ENCODE results near the gene AGAP1.

AGAP1 gene

DNA sequence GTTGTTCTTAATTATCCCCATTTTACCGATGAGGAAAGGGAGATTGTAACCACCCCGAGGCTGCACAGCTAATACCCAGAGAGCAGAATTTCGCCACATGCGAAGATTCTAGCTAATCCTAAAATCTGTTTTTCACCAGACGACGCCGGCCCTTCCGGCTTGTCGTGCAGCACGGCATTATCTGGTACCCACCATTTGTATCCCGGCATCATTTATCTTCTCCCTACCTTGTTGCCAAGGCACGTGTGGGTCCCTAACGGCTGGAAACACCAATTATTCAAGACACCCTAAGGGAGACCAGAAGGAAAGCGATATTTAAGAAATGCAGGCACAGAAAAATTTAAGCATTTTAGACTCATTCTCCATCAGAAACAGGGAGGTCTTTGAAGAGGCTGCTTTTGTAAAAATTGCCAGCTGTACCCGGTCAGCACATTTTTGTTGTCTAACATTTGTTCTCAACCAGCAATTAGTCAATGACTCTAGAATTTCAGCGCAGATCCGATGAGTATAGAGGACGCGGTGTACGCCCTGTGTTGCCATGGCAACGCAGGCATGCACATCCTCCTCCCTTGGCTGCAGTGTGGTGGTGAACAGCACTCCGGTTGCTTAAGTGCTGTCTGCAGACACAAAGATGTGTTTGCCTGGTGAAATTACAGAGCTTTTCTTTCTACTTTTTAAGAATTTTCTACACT lies 111.6 kb downstream of the AGAP1 start:
- no peak for DNase-seq (ENCODE audit: low read depth in 1 of 2, low spot score in 1 of 2)

- DNase-seq (ENCODE audit: low read depth in 1 of 2, low spot score in 1 of 2), result no peak
These were observed 112.3 kb downstream of the AGAP1 start for GRCh38 chr2:235606004-235606715.

- DNase-seq (ENCODE audit: low read depth in 1 of 2, low spot score in 1 of 2), result no peak
These were observed 113.8 kb downstream of the AGAP1 start for GRCh38 chr2:235607546-235608199.

DNA sequence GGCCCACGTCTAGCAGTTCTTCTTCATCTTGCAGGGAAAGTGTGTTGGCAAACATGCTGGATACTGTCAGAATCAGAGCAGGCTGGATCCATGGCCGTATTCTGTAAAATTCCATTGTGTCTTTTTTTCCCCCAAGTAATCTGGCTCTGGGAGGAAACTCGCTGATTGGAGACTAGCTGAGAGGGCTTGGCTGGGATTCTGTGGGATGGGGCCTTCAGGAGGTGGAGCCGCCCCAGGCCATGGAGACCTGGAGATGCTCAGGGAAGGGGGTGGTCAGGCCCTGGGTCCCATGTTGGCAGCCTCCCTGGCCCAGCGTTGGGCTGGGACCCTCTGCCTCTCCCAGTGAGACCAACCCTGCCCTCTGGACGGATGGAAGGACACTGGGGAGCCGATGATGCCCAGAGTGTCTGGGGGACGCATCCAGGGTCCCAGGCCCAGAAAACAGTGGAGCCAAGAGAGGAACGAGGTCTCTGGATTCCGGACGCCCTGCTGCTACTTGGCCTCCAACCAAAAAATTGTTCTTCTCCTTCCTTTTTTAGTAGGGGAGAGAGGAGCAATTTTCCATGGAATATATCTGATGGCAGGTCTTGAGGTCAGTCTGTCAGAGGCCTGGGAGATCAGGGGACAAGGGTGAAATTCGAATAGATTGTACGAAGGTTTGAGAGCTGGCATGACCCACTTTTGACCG lies 114.5 kb downstream of the AGAP1 start:
- no peak for DNase-seq (ENCODE audit: low read depth in 1 of 2, low spot score in 1 of 2)

- no peak for DNase-seq (ENCODE audit: low read depth in 1 of 2, low spot score in 1 of 2)
These were observed 115.5 kb downstream of the AGAP1 start for GRCh38 chr2:235609321-235609720.

GRCh38 chr2:235609746-235610145 lies 115.9 kb downstream of the AGAP1 start:
- DNase-seq (ENCODE audit: low read depth in 1 of 2, low spot score in 1 of 2), result no peak

GRCh38 chr2:235610696-235611257 lies 116.9 kb downstream of the AGAP1 start:
- no peak for DNase-seq (ENCODE audit: low read depth in 1 of 2, low spot score in 1 of 2)

- no peak for DNase-seq (ENCODE audit: low read depth in 1 of 2, low spot score in 1 of 2)
These were observed 117.5 kb downstream of the AGAP1 start for GRCh38 chr2:235611349-235611748.

- DNase-seq (ENCODE audit: low read depth in 1 of 2, low spot score in 1 of 2), result no peak
These were observed 117.9 kb downstream of the AGAP1 start for GRCh38 chr2:235611756-235612155.

DNA sequence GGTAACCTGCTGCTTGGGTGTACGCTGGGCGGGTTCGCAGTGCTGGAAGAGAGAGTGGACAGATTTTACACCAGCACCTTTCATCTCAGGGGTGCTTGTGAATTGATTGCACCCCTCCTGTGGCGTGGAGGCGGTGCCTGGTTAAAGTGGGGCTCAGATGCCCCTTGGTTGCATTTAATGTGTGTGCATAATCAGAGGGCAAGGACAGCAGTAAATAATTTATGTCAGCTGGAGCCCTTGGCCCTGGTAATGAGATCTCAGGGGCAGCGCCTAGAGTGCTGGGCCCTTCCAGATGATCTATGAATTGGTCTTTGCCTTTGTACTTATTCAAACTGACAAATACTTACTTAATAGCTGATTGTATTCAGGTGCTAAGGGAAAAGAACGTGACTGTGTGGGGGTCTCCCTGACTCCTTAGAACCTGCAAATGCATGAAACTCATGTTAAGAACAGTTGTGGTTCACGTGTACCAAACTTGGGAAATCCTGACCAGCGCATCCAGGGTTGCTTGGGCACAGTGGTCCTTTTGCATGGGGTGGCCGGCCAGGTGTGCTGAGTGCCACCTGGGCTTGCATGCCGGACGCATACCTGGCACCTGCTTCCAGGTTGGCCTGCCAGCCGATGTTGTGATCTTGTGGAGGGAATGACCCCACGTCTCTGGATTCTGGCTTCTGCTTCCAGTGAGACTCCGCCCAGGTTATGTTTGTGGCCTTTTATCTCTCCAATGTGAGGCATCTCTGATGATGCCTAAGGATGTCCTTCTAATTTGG lies 118.5 kb downstream of the AGAP1 start:
- no peak for DNase-seq (ENCODE audit: low read depth in 1 of 2, low spot score in 1 of 2)

- DNase-seq (ENCODE audit: low read depth in 1 of 2, low spot score in 1 of 2), result no peak
These were observed 119.8 kb downstream of the AGAP1 start for GRCh38 chr2:235613649-235614048.

DNA sequence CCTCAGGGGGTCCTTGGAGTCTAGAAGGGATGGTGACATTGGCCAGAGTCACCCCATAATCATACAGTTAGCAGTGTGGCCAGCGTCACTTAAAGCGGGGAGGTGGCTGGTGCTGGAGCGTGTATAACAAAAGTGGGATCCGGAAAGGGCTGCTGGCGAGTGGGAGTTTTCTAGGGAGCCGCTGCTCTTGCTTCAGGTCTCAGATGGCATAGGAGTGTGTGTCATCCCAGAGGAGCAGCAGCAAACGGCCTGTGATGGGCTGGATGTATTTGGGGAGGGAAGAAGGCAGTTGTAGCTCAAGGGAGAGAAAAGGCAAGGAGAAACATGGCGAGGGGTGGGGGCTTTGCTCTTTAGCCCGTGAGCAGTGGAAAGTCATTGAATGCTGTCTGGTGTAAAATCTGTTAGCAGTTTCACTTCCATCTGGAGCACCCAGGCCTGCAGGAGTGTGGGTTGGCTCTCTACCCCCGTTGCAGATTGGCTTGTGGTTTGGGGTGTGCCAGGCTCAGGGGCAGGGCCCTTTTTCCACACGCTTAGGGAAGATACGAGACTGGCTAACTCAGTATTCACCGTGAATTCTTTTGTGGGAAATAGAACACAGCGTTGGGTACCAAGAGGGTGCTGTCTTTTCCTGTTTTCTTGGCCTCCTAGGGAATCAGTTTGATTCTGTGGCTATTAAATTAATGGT lies 120.5 kb downstream of the AGAP1 start:
- DNase-seq (ENCODE audit: low read depth in 1 of 2, low spot score in 1 of 2), result no peak

GRCh38 chr2:235614900-235615712 lies 121.3 kb downstream of the AGAP1 start:
- DNase-seq (ENCODE audit: low read depth in 1 of 2, low spot score in 1 of 2), result no peak

GRCh38 chr2:235616885-235617284 lies 123.0 kb downstream of the AGAP1 start:
- DNase-seq (ENCODE audit: low read depth in 1 of 2, low spot score in 1 of 2), result no peak

DNA sequence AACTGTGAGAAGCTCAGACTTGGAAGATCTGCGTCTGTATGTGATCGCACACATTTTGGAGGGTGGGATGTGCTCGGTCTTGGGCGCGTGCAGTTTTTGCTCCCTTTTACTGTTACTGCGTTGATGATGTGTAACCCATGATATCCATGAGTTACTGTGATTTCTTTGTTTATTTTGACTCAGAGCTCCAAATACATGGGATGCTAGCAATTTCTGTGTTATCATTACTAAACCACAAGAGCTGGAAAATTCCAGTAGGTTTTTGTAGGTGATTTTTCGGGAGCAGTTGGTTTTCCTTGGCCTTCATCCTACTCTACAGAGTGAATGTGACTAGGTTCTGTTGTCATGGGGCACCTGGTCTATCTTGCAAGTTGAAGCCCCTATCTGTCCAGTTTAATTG lies 124.2 kb downstream of the AGAP1 start:
- no peak for DNase-seq (ENCODE audit: low read depth in 1 of 2, low spot score in 1 of 2)

DNA sequence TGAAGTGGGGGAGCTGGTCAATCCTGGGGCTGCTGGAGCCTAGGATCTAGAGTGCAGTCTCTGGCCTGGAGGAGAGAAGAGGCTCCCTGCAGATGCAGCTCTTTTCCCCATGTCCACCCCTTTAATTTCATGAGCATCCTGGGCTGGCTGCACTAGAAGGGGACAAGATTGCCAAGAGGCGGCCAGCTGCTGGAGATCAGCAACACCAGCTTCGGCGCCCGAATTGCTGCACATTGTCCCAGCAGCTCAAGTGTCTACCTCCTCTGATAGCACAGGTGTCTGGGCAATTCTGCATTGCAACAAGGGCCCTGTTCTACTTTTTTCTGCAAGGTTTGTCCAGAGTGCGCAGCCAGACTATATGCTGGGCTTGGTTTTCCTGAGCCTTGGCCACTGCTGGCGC lies 125.7 kb downstream of the AGAP1 start:
- no peak for DNase-seq (ENCODE audit: low read depth in 1 of 2, low spot score in 1 of 2)

- DNase-seq (ENCODE audit: low read depth in 1 of 2, low spot score in 1 of 2), result no peak
These were observed 127.9 kb downstream of the AGAP1 start for GRCh38 chr2:235621736-235622135.

GRCh38 chr2:235623111-235623510 lies 129.3 kb downstream of the AGAP1 start:
- no peak for DNase-seq (ENCODE audit: low read depth in 1 of 2, low spot score in 1 of 2)

GRCh38 chr2:235623752-235624151 lies 129.9 kb downstream of the AGAP1 start:
- DNase-seq (ENCODE audit: low read depth in 1 of 2, low spot score in 1 of 2), result no peak
